ENCODE measurements around the gene CAMK1.

Gene CAMK1

GRCh38 chr3:9769426-9770275 lies at the start of gene CAMK1:
Gene CAMK1, minus strand, starts transcription at chr3:9769947. Its CDS starts 2,198 bp downstream, at chr3:9767749.
- DNase-seq, result peak in 12 of 14 donors; percentile 21 to 60 (median 50)

DNA sequence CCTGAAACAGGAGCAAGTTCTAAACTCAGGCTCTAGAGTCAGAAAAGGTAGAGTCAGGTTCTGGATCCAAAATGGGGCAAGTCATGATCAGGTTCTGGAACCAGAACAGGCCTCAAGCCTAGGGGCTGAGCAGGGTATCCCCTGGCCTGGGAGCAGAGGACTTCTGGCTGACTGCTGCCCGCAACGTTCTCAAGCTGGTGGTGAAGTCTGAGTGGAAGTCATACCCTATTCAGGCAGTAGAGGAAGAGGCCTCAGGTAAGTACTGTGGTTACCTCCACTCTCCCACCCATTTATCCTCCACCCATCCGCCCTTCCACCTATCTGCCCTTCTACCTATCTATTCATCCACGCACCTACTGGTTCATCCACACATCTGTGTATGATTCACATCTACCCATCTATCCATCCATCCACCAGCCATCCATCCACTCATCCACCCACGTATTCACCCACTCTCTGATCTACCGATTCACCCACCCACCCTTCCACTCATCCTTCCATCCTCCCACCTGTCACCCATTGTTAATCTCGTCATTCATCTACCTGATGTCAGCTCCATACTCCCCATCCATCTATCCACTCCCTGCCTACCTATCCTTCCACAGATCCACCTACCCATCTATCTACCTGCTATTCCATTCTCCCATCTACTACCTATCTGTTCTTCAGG lies 49.1 kb upstream of the CAMK1 start:
- DNase-seq, result no peak

- no peak for DNase-seq
Measured at GRCh38 chr3:9817436-9817835, 47.7 kb upstream of the CAMK1 start.

GRCh38 chr3:9815986-9816385 lies 46.2 kb upstream of the CAMK1 start:
- no peak for DNase-seq

DNA sequence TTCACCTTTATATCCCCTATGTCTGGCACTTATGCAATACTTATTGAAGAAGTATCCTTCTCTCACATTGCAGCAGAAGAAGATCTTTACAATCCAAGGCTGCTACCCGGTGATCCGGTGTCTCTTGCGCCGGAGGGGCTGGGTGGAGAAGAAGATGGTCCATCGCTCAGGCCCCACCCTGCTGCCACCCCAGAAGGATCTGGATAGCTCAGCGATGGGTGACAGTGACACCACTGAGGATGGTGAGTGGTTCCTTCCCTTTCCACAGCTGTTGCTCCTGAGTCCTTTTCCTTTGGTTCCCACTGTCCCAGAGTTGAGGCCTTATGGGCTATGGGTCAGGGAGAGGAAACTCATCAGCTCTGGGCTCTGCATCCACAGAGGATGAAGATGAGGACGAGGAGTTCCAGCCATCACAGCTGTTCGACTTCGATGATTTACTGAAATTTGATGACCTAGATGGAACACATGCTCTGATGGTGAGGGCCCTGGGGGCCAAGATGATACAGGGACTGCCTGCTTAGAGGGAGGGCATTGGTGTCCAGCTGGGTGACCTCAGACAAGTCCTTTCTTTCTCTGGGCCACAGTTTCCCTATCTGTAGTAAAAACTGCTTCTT lies 43.2 kb upstream of the CAMK1 start:
- no peak for DNase-seq

DNA sequence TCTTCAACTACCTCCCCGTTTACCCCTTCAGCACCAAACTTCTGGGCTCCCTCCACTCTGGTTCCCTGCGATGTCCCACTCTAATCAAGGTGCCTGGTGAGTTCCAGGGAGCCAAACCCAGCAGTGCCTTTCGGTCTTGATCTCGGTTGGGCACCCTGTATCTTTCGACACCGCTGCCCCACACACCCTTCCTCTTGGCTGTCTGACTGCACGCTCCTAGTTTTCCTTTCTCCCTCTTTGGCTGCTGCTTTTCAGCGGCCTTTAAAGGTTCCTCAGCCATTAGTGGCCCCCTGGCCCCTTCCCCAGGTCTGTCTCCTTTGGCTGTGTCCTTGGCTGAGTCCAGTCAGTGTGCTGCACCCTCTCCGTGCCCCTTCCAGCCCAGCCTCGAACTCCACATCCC lies 41.1 kb upstream of the CAMK1 start:
- peak in 2 of 14 donors; percentile 4 to 42 for DNase-seq

GRCh38 chr3:9810433-9810770 lies 40.7 kb upstream of the CAMK1 start:
- peak in 2 of 14 donors; percentile 46 to 49 for DNase-seq

DNA sequence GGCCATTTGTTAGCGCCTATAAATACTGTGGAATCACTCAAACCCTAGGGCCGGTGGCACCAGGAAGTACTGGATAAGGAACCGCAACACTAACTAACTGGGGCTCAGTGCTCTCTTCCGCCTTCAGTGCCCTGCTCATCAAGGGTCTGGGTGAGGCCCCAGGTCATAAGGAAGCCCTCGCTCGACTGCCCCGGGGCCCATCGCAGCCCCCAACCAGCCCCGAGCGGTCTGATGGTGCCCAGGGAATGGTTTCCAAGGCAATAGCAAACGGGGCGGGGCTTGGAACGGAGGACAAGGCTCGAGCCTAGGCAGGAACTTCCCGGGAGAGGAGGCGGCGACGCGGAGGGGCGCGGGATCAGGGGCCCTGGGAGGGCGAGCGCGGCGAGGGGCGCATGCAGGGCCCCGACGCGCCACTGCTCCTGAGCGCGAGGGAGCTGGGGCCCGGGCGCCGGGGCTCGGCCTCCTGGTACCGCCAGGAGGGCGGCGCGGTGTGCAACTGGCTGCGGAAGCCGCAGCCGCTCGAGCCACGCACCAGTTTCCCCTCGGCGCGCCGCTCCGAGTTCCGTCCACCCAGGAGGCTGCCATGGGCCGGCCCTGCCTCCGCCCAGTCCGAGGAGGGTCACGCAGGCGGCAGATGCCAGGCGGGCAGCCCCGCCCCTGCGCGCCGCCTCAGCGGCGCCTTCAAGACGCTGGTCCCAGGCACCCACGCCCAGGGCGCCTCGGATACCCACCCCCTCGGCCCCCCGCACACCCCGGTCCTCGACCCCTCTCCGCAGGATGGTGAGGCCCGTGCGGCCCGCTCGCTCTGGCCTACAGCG lies 40.1 kb upstream of the CAMK1 start, which contains the start of gene TTLL3:
Gene TTLL3, plus strand, starts transcription at position 648 of the 818 bp plus-strand sequence. CDS start 400 bp downstream, outside the sequence.
- DNase-seq, result peak in 13 of 14 donors; percentile 20 to 70 (median 55)

- DNase-seq, result peak in 1 of 14 donors; percentile 22
Measured at GRCh38 chr3:9809239-9809614, 39.5 kb upstream of the CAMK1 start.

GRCh38 chr3:9808345-9809037 lies 38.7 kb upstream of the CAMK1 start:
- DNase-seq, result no peak

DNA sequence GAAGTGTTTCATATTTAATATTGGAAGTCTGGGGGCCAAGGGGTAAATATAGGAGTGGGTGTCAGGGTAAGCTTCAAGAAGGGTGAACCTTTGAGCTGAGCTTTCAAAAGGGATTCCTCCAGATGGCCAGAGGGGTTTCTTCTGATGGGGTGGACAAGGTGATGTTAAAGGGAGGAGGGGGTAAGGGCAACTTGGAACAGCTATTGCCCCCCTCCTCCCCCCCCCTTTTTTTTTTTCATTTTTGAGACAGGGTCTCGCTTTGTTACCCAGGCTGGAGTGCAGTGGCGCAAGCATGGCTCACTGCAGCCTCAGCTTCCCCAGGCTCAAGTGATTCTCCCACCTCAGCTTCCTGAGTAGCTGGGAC lies 38.2 kb upstream of the CAMK1 start:
- DNase-seq, result no peak

- DNase-seq, result no peak
Measured at GRCh38 chr3:9806688-9807589, 37.2 kb upstream of the CAMK1 start.

- DNase-seq, result no peak
Measured at GRCh38 chr3:9806137-9806536, 36.4 kb upstream of the CAMK1 start.

DNA sequence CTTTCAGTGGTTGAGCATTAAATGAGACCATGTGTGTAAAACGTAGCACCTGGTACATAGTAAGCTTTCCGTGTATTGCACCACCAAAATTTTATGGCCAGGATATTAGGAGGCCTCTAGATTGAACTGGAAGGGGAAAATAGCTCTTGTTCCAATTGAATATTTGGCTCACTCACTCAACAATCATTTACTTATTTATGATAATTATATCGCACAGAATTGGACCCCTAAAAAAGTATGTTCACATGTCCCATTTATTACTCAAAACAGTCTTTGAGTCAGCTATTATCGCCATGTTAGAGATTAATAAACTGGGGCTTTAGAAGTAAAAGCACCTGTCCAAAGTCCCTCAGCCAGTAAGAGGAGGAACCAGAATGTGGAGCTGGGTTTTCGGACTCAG lies 35.2 kb upstream of the CAMK1 start:
- DNase-seq, result no peak

- no peak for DNase-seq
Measured at GRCh38 chr3:9803494-9803893, 33.7 kb upstream of the CAMK1 start.

DNA sequence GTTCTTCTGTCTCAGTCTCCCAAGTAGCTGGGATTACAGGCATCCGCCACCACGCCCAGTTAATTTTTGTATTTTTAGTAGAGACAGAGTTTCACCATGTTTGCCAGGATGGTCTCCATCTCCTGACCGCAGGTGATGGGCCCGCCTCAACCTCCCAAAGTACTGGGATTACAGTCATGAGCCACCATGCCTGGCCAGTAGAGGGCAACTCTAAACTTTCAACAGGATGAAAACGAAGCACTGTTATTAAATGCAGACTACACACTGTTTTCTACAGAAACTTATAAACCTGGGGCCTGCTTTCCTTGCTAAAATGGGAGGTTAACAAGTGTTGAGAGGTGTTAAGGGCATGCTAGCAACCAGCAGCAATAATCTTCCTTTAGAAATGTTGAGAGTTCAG lies 30.8 kb upstream of the CAMK1 start:
- no peak for DNase-seq

DNA sequence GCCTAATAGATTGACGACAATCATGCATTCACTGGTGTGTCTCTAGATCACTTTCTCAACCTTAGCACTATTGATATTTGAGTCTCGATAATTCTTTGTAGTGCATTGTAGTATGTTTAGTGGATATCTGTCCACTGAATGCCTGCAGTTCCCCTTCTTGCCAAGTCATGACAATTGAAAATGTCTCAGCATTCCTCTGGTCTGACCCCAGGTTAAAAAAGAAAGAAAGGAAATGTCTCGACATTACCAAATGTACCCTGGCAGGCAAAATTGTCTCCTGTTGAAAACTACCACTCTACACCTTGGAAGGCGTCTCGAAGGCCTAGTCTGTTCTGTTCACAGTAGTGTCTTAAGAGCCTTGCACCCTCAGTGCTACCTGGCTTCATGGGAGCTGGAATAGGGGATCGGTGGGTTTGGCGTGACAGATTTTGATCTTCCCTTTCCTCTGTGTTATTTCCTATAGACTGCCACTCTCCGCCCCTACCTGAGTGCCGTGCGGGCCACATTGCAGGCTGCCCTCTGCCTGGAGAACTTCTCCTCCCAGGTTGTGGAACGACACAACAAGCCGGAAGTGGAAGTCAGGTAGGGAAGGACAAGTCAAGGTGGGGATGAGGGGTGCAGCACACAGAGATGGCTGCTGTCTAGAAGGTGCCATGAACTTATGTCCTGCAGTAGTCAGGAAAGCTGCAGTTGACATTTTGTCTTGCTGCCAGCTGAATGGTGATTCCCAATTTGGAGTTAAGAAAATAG lies 27.6 kb upstream of the CAMK1 start:
- no peak for DNase-seq

DNA sequence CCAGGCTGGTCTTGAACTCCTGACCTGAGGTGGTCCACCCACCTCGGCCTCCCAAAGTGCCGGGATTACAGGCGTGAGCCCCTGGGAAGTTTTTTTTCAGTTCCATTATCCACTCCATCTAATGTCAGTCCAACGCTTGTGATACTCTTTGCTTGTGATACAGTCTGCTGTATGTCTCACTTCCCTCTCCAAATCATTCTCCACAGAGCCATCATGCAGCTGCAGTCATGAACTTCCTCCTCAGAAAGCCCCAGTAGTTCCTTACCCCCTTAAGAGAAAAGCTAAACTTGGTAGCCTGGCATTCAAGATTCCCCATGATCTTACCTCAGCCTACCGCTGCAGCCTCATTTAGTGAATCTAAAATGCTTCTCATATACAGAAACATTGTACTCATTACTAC lies 25.5 kb upstream of the CAMK1 start:
- DNase-seq, result no peak

GRCh38 chr3:9794400-9794799 lies 24.7 kb upstream of the CAMK1 start:
- no peak for DNase-seq

- DNase-seq, result peak in 1 of 14 donors; percentile 56
Measured at GRCh38 chr3:9793161-9793781, 23.5 kb upstream of the CAMK1 start.

Data from C1 segment of cervical spinal cord (tissue), 14 donors.